GM12878 (cell line): ENCODE data around the gene DCAF11. TPM values are rescaled to one million over a fixed set of nuclear protein-coding genes. Genes with fewer than 3 reads are reported as not detected.

Experiments
- ATAC-seq: fragments of 200-7000 bp; cut with Tn5 transposase; 3 replicates; pipeline ENCODE4 v1.9.1; 2020; ENCODE audit warnings: mild to moderate bottlenecking, moderate library complexity
- BruUV-seq: library from RNA; stranded (reverse); fragments of 400-500 nt; replicated peaks from 2 replicates; lab custom pipeline; 2021; lab: Mats Ljungman, UMichigan
- CTCF ChIA-PET: fragments of 300-600 bp; sonication (Branson Sonifier 250); formaldehyde crosslinking; extraction: SDS; loops from one replicate; lab custom pipeline; 2021; ENCODE audit warnings: inconsistent platforms; lab: Yijun Ruan, JAX
- POLR2A ChIA-PET: fragments of 350-600 bp; formaldehyde crosslinking; extraction: SDS; loops from one replicate; lab custom pipeline; 2021; ENCODE audit warnings: inconsistent platforms; lab: Charles Lee
- RAD21 ChIA-PET: fragments of 300-600 bp; sonication (Branson Sonifier 250); formaldehyde crosslinking; loops from one replicate; lab custom pipeline; 2023; ENCODE audit warnings: antibody characterized with exemption; ENCODE audit not compliant: unreplicated experiment; lab: Charles Lee
- SMC1A ChIA-PET: fragments of 300-600 bp; sonication (Branson Sonifier 250); formaldehyde crosslinking; loops from one replicate; lab custom pipeline; 2023; ENCODE audit not compliant: unreplicated experiment, uncharacterized antibody; lab: Charles Lee
- DNase-seq: peaks from one replicate; pipeline ENCODE4 v3.0.0-alpha.2; 2011; ENCODE audit warnings: low read depth, low spot score
- FAIRE-seq: peaks from 3 replicates; lab custom pipeline; 2011; peaks lifted over from hg19 to GRCh38; lab: Jason Lieb, UNC
- H2AFZ ChIP-seq: 2 replicates; pipeline ENCODE4 v1.6.0; 2011; ENCODE audit warnings: low read depth, low read length, control low read depth; ENCODE audit not compliant: control insufficient read depth
- H3K27ac ChIP-seq: 2 replicates; pipeline ENCODE4 v1.5.1; 2011; ENCODE audit warnings: control low read depth; ENCODE audit not compliant: control insufficient read depth, insufficient read depth
- H3K27me3 ChIP-seq, 2 experiments: replicated peaks in 1 of 2; 2 replicates each; pipeline versions ENCODE4 v1.6.0 to v1.6.1; 2011; ENCODE audit warnings: low read length in 1 of 2; ENCODE audit not compliant: control insufficient read depth in 2 of 2, insufficient read depth in 2 of 2
- H3K36me3 ChIP-seq, 2 experiments: 2 replicates each; pipeline ENCODE4 v1.5.1; 2011; ENCODE audit warnings: low read length in 1 of 2; ENCODE audit not compliant: control insufficient read depth in 2 of 2, insufficient read depth in 2 of 2
- H3K4me1 ChIP-seq: 2 replicates; pipeline ENCODE4 v1.6.1; 2011; ENCODE audit warnings: mild to moderate bottlenecking, low read length, moderate library complexity, mixed read lengths; ENCODE audit not compliant: control insufficient read depth, insufficient read depth
- H3K4me2 ChIP-seq: 2 replicates; pipeline ENCODE4 v1.6.0; 2011; ENCODE audit warnings: control low read depth; ENCODE audit not compliant: control insufficient read depth, insufficient read depth
- H3K4me3 ChIP-seq: fragments of 200-600 bp; sonication (generic); 2 replicates; pipeline ENCODE4 v1.5.1; 2016
- H3K79me2 ChIP-seq: 2 replicates; pipeline ENCODE4 v1.6.0; 2011; ENCODE audit warnings: low read length; ENCODE audit not compliant: control insufficient read depth, insufficient read depth
- H3K9ac ChIP-seq: 2 replicates; pipeline ENCODE4 v1.8.0; 2011; ENCODE audit warnings: low read length, control low read depth, mixed read lengths; ENCODE audit not compliant: control insufficient read depth, insufficient read depth
- H3K9me3 ChIP-seq: replicated peaks from 3 replicates; pipeline ENCODE4 v1.5.1; 2011; ENCODE audit warnings: mild to moderate bottlenecking, low read length; ENCODE audit not compliant: control insufficient read depth, insufficient read depth
- H4K20me1 ChIP-seq: 2 replicates; pipeline ENCODE4 v1.6.0; 2011; ENCODE audit not compliant: control insufficient read depth, insufficient read depth
- BCL11A ChIP-seq: IDR thresholded peaks from 2 replicates; pipeline ENCODE4 v1.6.1; 2011; ENCODE audit warnings: low read depth, low read length
- BCLAF1 ChIP-seq: fragments of 450-650 bp; IDR thresholded peaks from 2 replicates; pipeline ENCODE4 v1.6.1; 2017; ENCODE audit warnings: antibody characterized with exemption, mild to moderate bottlenecking, moderate library complexity
- CHD1 ChIP-seq: IDR thresholded peaks from 2 replicates; pipeline ENCODE4 v1.6.1; 2012; ENCODE audit warnings: low read depth, low read length, improper control_type of control experiment
- CHD4 ChIP-seq: fragments of 200-600 bp; sonication (generic); IDR thresholded peaks from 2 replicates; pipeline ENCODE4 v1.6.1; 2016; ENCODE audit warnings: mild to moderate bottlenecking
- CREB1 ChIP-seq: IDR thresholded peaks from 2 replicates; pipeline ENCODE4 v1.6.1; 2012; ENCODE audit warnings: low read depth, mild to moderate bottlenecking, inconsistent platforms
- ELK1 ChIP-seq: IDR thresholded peaks from 2 replicates; pipeline ENCODE4 v1.6.1; 2012; ENCODE audit warnings: low read depth, low read length, improper control_type of control experiment
- IRF4 ChIP-seq: IDR thresholded peaks from 2 replicates; pipeline ENCODE4 v1.6.1; 2011; ENCODE audit warnings: low read depth, low read length
- MEF2B ChIP-seq: fragments of 450-650 bp; IDR thresholded peaks from 2 replicates; pipeline ENCODE4 v1.6.1; 2018; ENCODE audit warnings: mild to moderate bottlenecking, moderate library complexity; ENCODE audit not compliant: partially characterized antibody, poor library complexity, severe bottlenecking
- MYB ChIP-seq: fragments of 150-350 bp; IDR thresholded peaks from 2 replicates; pipeline ENCODE4 v1.6.1; 2014; ENCODE audit warnings: mild to moderate bottlenecking, low read depth, low read length, borderline replicate concordance
- NR2C1 ChIP-seq: fragments of 450-650 bp; IDR thresholded peaks from 2 replicates; pipeline ENCODE4 v1.6.1; 2017; ENCODE audit warnings: antibody characterized with exemption, mild to moderate bottlenecking, moderate library complexity
- RAD51 ChIP-seq: fragments of 450-650 bp; IDR thresholded peaks from 2 replicates; pipeline ENCODE4 v1.6.1; 2016; ENCODE audit warnings: moderate library complexity, mild to moderate bottlenecking, inconsistent platforms
- RB1 ChIP-seq: fragments of 450-650 bp; formaldehyde crosslinking; IDR thresholded peaks from 2 replicates; pipeline ENCODE4 v1.6.1; 2017; ENCODE audit warnings: mild to moderate bottlenecking, borderline replicate concordance
- RBBP5 ChIP-seq: fragments of 200-600 bp; sonication (generic); conservative IDR thresholded peaks from 2 replicates; pipeline ENCODE4 v1.6.1; 2016
- SIX5 ChIP-seq: IDR thresholded peaks from 2 replicates; pipeline ENCODE4 v1.6.1; 2011; ENCODE audit warnings: mild to moderate bottlenecking, low read depth, low read length, moderate library complexity; ENCODE audit not compliant: severe bottlenecking
- SMAD5 ChIP-seq: IDR thresholded peaks from 2 replicates; pipeline ENCODE4 v1.6.1; 2016; ENCODE audit warnings: antibody characterized with exemption, low read depth
- SMC3 ChIP-seq: IDR thresholded peaks from 2 replicates; pipeline ENCODE4 v1.6.1; 2011; ENCODE audit warnings: low read length, improper control_type of control experiment, borderline replicate concordance
- SREBF1 ChIP-seq: IDR thresholded peaks from 2 replicates; pipeline ENCODE4 v1.6.1; 2012; ENCODE audit warnings: mild to moderate bottlenecking, low read length
- STAT1 ChIP-seq: fragments of 450-650 bp; conservative IDR thresholded peaks from 2 replicates; pipeline ENCODE4 v1.6.1; 2014; ENCODE audit warnings: antibody characterized with exemption, mild to moderate bottlenecking
- SUPT20H ChIP-seq: IDR thresholded peaks from 2 replicates; pipeline ENCODE4 v1.6.1; 2011; ENCODE audit warnings: low read depth, mild to moderate bottlenecking, low read length, moderate library complexity, borderline replicate concordance; ENCODE audit not compliant: control insufficient read depth
- USF2 ChIP-seq: IDR thresholded peaks from 2 replicates; pipeline ENCODE4 v1.6.1; 2011; ENCODE audit warnings: low read depth, low read length, improper control_type of control experiment, borderline replicate concordance
- WGBS: methylation state at CpG from one replicate; pipeline ENCODE4 v1.1.6; 2016; ENCODE audit warnings: low lambda C conversion rate; ENCODE audit not compliant: insufficient replicate concordance, insufficient coverage; ENCODE audit errors: missing lambda C conversion rate; 5-methylcytosine and 5-hydroxymethylcytosine counted together
- in situ Hi-C: fragments of 300-500 bp; cut with MboI; formaldehyde crosslinking; loops from 9 replicates; pipeline ENCODE4 v1.14.3; 2018; ENCODE audit warnings: mixed read lengths
- intact Hi-C: fragments of 100-400 bp; cut with micrococcal nuclease; formaldehyde crosslinking; loops from one replicate; pipeline ENCODE4 v1.14.2; 2022; ENCODE audit not compliant: unreplicated experiment
- polyA plus RNA-seq, 11 experiments: library from polyadenylated mRNA; depleted of rRNA in 4 of 11; unstranded in 6 of 11; stranded (reverse) in 5 of 11; fragments of >200 nt; fragmentation: Nextera tagmentation in 4 of 11; fragmentation: Illumina TruSeq in 1 of 11; extraction: Ambion mirVana in 4 of 11; extraction: Trizol in 1 of 11; gene quantifications; 1 replicate in 1 of 11; 2 replicates in 10 of 11; pipeline versions ENCODE4 v1.2.1 to v1.2.3, GENCODE V29; 2011 to 2016; ENCODE audit warnings: inconsistent platforms in 2 of 11, missing spikeins in 2 of 11, low read depth in 1 of 11
- total RNA-seq, 4 experiments: library from RNA; depleted of rRNA in 3 of 4; stranded (reverse); fragments of >200 nt in 3 of 4; fragmentation: Illumina TruSeq in 1 of 4; extraction: Trizol in 1 of 4; gene quantifications; 2 replicates each; pipeline versions ENCODE4 v1.2.1 to v1.2.3, GENCODE V29; 2013 to 2021

The DCAF11 gene
- total and polyA plus RNA-seq, 10 of the 15 experiments (the other 5 are each of a cell fraction or from before 2014, with no cell fraction given): 13.4 to 91.2 (median 68.7) TPM

GRCh38 chr14:24064856-24065255 is 49.7 kb upstream of the DCAF11 start:
- Histone ChIP-seq H3K4me2 (no peak overlapping the region), H2AFZ (no peak overlapping the region), H3K27me3 (peaks cover 0 to 2% of the 10 kb centered on the region in 2 experiments; a peak in 3 of 4 replicates), H3K79me2 (no peaks in the 10 kb centered on the region), H3K4me1 (no peaks in the 10 kb centered on the region), H3K9me3 (no peaks in the 10 kb centered on the region), H3K4me3 (no peak overlapping the region), H3K9ac (no peak overlapping the region), H3K36me3 (no peaks in the 10 kb centered on the region), H4K20me1 (no peaks in the 10 kb centered on the region), H3K27ac (no peak overlapping the region)
- no peak for FAIRE-seq
- ChIA-PET CTCF (interaction anchor here (1.1 to 1.5 kb wide), 2 partner anchors 16 to 27 kb away, joined by 3 read pairs; no protein-coding TSS in a partner anchor), SMC1A (interaction anchor here (1.6 kb wide), 1 partner anchor 44 kb away, joined by 5 read pairs; no protein-coding TSS in a partner anchor), POLR2A (no interaction called here), RAD21 (no interaction called here)
- no peak for TF ChIP-seq SMC3
- no peak for TF ChIP-seq USF2
- no peak for TF ChIP-seq CHD1
- no peak for TF ChIP-seq SMAD5
- TF ChIP-seq RBBP5: no peak
- no peak for TF ChIP-seq ELK1
- TF ChIP-seq MEF2B: no peak
- TF ChIP-seq RB1: no peak
- TF ChIP-seq CREB1: no peak
- no peak for TF ChIP-seq RAD51
- TF ChIP-seq IRF4: no peak
- no peak for TF ChIP-seq NR2C1
- TF ChIP-seq STAT1: no peak
- no peak for TF ChIP-seq BCL11A
- no peak for TF ChIP-seq SREBF1
- TF ChIP-seq MYB: no peak
- no peak for TF ChIP-seq CHD4
- no peak for TF ChIP-seq BCLAF1
- no peak for TF ChIP-seq SIX5
- TF ChIP-seq SUPT20H: no peak
- intact Hi-C loops: no loop called here
- no TSS peak for BruUV-seq
- ATAC-seq: no peak
- WGBS: 74% methylated on average over 9 of the region's 15 CpGs
- in situ Hi-C loops: no loop called here
- no peak for DNase-seq
